SK-N-MC (cell line): ENCODE data around the gene TMEM120A.

Experiments used
- EZH2 ChIP-seq: fragments of 200-600 bp; sonication (generic); IDR thresholded peaks from one replicate; pipeline ENCODE4 v1.6.1; 2017; ENCODE audit warnings: antibody characterized with exemption
- FOXP2 ChIP-seq: optimal IDR thresholded peaks from 2 replicates; pipeline ENCODE3; 2011; ENCODE audit warnings: mild to moderate bottlenecking, moderate library complexity; ENCODE audit not compliant: insufficient read depth; ENCODE audit errors: extremely low read length, control extremely low read depth
- POLR2AphosphoS5 ChIP-seq: IDR thresholded peaks from 2 replicates; pipeline ENCODE4 v1.6.1; 2012; ENCODE audit warnings: mild to moderate bottlenecking, low read depth, low read length, borderline replicate concordance

- TF ChIP-seq POLR2AphosphoS5 (no peak), EZH2 (no peak), FOXP2 (no peak)
Observed at GRCh38 chr7:75943864-75944263, 50.5 kb downstream of the TMEM120A start.
